Measurements from ENCODE around the gene DEGS2.

- TF ChIP-seq, protein P1, sequence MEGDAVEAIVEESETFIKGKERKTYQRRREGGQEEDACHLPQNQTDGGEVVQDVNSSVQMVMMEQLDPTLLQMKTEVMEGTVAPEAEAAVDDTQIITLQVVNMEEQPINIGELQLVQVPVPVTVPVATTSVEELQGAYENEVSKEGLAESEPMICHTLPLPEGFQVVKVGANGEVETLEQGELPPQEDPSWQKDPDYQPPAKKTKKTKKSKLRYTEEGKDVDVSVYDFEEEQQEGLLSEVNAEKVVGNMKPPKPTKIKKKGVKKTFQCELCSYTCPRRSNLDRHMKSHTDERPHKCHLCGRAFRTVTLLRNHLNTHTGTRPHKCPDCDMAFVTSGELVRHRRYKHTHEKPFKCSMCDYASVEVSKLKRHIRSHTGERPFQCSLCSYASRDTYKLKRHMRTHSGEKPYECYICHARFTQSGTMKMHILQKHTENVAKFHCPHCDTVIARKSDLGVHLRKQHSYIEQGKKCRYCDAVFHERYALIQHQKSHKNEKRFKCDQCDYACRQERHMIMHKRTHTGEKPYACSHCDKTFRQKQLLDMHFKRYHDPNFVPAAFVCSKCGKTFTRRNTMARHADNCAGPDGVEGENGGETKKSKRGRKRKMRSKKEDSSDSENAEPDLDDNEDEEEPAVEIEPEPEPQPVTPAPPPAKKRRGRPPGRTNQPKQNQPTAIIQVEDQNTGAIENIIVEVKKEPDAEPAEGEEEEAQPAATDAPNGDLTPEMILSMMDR (conservative IDR thresholded peaks at IDR 0.05), result no peak
- TF ChIP-seq ZFX (IDR thresholded peaks at IDR 0.05), result no peak
Measured at GRCh38 chr14:100201701-100202100, 42.3 kb upstream of the DEGS2 start.
